Right renal pelvis (tissue), 4 donors: ENCODE measurements around the gene YPEL1. TPM values are rescaled to one million over a fixed set of nuclear protein-coding genes. Genes with fewer than 3 reads are reported as not detected.
"Not testable (repeated sequence)": the region's sequence is repeated elsewhere in the genome, so short reads cannot be mapped to it uniquely, and the experiment has no call there.

ENCODE experiments used
- DNase-seq, 4 donors: peaks; one replicate each; pipeline ENCODE4 v3.0.0-alpha.2; 2013; ENCODE audit warnings: low read depth in 4 of 4, low spot score in 3 of 4, missing footprints in 1 of 4
- polyA plus RNA-seq, 4 donors: library from polyadenylated mRNA; unstranded; fragments of 120-200 nt; gene quantifications; one replicate each; pipeline ENCODE4 v1.2.1, GENCODE V29; 2013; ENCODE audit not compliant: insufficient read length in 4 of 4

YPEL1 gene
- polyA plus RNA-seq, 4 donors: 13.1 to 15.4 (median 14.6) TPM

DNA sequence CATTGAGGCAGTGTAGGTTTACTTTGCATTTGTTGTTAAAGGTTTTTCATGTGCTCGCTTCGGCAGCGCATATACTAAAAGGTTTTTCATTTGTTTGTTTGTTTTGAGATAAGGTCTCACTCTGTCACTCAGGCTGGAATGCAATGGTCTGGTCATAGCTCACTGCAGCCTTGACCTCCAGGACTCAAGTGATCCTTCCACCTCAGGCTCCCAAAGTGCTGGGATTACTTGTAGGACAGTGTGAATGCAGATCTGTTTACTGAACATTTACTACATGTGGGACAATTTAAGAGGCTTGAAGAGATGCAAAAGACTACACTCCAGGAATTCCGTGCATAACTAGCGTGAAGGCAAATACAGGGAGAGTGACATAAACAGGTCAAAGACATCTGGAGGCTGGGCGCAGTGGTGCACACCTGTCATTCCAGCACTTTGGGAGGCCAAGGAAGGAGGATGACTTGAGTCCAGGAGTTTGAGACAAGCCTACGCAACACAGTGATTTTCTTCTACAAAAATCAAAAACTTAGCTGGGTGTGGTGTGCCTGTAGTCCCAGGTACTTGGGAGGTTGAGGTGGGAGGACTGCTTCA lies 34.1 kb downstream of the YPEL1 start:
- no peak for DNase-seq

- DNase-seq: no peak
Measured at GRCh38 chr22:21700822-21701221, 34.8 kb downstream of the YPEL1 start.

DNA sequence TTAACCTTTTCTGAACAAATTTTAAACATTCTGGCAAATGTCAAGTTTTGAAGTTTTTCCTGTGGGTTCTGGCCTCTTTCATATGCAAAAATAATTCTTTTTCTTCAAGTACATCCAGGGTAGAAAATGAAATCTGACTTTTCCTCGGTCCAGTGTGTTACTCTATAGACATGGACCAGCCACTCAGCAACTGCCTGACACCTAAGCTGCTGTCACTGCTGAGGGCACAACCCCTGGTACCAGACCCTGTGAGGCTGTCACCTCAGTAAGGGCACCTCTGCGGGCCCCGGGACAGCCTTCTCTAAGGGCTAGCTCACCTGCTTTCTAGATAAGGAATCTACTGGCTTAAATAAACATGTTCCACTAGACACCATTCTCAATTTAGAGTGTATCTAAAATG lies 36.0 kb downstream of the YPEL1 start:
- DNase-seq: no peak

DNA sequence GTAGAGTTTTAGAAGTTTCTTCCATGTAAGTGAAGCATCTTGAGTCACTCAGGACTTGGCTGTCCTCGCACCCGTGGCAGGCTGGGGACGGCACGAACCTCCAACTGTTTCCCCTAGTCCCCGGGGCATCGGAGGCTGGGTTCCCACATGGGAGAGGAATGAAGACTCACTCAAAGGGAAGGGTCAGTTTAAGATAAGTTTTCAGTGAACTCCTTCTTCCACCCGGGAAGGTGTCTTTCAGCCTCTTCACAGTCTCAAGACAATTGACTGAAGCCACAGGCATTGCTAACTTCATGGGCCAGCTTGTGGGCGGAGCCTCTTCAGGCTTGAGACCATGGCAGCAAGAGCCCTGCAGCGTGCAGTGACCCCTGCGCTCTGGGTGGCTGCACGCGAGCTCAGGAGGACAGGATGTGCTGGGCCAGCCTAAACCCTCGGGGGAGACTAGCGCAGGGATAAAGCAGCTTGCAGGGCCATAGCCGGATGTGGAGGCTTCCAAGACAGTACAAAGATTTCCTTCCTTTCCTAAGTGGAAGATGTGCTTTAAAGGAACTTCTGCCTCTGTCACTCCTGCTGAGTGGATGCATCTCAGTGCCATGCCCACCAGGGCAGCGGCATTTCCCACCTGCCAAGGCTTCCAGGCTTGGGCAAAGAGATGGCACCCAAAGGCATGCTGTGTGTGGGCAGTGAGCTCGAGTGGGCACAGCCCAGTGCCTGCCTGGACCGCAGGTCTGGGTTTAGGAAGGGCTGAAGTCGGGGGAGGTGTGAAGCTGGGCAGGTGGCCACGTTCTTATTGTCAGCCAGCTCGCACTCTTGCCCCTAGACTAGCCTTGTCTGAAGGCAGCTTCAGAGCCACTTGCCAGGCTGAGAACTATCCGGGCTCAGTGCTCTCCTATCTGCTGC lies 36.9 kb downstream of the YPEL1 start:
- peak in 2 of 4 donors; percentile 20 to 22 for DNase-seq

- no peak for DNase-seq
Measured at GRCh38 chr22:21697880-21698279, 37.7 kb downstream of the YPEL1 start.

DNA sequence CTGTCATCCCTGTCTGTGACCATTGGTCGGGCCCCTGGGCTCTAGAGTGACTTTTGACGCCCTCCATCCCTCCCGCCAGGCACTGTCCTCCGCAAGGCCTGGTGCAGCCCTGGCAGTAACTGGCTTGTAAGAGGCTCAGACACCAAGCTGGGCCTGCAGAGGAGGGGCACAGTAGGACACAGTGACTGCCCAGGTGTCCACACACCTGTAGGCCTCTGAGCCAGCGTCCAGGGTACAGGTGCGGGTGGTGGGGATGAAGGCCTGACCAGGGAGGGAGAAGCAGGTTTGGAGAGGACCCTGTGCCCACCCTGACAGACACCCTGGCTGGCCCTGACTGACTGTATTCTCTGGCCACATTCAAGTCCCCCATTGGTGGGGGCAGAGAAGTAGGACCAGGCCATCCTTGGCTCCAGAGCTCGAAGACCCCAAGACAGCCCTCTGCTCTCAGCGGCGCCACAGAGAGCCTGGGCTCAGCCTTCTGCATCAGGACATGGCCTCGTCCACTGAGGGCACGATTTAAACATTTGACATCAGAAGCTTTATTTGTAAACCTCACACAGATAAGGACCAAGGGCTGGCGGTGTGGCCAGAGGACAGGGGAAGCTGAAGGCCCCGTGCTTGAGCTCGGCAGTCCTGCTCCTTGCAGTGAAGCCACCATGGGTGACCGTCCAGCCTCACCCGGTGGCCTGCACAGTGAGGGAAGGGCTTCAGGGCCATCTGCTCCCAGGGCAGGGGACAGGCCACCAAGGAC lies 38.4 kb downstream of the YPEL1 start:
- DNase-seq: no peak

DNA sequence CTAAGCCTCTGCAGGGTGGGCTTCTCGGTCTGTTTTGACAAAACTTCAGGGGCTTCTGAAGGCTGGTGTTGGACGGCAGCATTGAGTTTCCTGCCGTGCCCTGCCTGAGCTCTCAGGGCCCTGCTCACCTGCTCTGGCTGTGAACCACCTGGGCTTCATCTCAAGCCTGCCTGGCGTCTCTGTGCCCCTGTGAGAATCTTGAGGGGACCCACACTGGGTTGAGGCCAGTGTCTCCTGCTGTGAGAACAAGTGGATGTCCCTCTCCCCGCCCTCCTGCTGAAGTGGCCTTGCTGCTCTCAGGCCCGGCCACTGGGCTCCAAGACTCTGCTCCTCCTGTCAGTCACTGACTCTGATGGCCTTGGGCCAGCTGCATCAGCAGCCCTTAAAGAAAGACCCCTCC lies 39.5 kb downstream of the YPEL1 start:
- DNase-seq: no peak

DNA sequence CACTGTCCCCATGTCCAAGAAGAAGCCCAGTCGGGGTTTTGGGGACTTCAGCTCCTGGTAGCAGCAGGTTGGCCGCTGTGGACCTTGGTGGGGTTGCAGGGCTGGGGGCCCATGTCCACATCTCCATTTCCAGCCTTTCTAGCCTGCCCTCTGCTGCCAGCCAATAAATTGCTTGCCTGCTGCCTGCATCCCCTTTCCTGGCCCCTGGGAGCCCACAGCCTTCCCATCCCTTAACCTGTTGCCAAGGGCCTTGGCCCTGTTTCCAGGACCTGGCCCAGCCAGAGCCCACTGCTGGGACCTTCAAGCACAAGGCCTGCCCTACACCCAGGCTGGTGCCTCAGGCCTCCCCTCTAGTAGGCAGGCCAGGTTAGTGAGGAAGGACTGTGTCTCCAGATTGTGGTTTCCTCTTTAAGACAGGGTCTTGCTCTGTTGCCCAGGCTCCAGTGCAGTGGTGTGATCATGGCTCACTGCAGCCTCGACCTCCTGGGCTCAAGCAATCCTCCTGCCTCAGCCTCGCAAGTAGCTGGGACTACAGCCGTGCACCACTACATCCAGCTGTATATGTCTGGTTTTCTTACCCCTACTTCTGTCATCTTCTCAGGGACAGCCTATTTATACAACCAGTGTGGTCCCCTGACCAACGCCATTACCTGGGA lies 40.0 kb downstream of the YPEL1 start:
- no peak for DNase-seq

DNA sequence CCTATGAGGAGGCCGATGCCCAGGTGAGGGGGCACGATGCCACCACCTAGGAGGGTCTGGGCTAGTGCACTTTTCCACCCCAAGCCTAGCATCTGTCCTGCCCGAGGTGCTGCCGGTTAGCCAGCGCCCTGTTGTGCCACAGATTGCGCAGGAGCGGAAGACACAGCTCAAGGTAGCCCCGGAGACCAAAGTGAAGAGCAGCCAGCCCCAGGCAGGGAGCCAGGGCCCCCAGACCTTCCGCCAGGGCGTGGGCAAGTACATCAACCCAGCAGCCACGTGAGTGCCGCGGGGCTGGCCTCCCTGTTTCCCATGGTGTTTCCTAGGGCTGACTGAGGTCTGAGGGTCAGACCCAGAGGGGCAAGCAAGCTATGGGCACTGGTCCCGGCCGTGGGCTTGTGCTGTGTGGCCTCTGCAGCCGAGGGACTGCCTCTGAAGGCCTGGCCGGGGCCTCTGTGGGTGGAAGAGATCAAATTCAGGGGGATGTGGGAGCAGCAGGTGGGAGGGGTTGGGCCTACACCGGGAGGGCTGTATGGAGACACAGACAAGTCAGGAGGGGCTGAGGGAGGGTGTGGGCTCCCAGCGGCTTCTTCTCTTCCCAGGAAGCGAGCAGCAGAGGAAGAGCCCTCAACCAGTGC lies 40.7 kb downstream of the YPEL1 start:
- DNase-seq: no peak

- DNase-seq: no peak
Measured at GRCh38 chr22:21694394-21694793, 41.2 kb downstream of the YPEL1 start.

DNA sequence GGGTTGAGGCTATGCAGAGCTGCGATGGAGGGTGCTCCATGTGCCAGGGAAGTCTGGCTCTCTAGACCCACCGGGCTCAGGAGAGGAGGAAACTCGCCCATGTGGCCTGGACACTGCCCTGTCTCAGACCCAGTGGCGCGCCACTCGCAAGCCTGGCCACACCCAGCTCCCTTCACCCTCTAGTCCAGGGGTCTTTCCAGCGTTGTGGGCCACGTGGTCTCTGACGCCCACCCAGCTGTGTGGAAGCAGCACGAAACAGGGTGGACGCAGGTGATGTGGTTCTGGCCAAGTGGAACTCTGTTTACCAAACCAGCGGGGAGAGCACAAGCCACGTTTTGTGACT lies 41.6 kb downstream of the YPEL1 start:
- DNase-seq: no peak

DNA sequence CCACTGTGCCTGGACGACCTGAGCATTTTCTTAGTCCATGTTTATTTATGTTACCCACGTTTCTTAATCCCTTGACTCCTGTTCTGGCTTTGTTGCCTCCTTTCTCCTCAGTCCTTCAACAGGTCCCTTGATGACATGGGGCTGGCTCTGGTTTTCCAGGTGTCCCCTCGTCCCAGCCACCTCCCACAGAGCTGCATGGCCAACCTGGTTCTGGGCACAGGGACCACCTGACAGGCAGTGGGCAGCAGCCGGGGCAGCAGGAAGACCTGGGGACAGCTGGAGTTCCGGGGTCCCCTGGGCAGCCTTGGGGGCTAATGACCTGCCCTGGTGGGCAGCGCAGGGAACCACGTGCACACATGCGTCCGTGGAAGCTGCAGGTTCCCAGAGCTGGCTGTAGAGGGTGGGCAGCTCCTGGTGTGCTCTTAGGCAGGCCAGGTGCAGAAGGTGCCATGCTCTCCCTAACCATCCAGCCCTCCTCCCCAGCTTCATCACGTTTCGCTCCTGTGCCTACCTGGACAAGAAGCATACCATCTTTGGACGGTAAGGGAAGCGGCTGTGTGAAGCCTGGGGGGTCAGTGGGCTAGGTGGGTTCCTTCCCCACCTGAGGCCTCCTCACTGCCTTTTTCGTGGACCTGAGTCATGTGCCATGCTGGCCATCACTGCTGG lies 42.1 kb downstream of the YPEL1 start:
- no peak for DNase-seq

GRCh38 chr22:21692856-21693255 lies 42.7 kb downstream of the YPEL1 start:
- not testable (repeated sequence) for DNase-seq

- no peak for DNase-seq
Measured at GRCh38 chr22:21691816-21692215, 43.8 kb downstream of the YPEL1 start.

GRCh38 chr22:21690401-21690801 lies 45.2 kb downstream of the YPEL1 start:
- DNase-seq: no peak

DNA sequence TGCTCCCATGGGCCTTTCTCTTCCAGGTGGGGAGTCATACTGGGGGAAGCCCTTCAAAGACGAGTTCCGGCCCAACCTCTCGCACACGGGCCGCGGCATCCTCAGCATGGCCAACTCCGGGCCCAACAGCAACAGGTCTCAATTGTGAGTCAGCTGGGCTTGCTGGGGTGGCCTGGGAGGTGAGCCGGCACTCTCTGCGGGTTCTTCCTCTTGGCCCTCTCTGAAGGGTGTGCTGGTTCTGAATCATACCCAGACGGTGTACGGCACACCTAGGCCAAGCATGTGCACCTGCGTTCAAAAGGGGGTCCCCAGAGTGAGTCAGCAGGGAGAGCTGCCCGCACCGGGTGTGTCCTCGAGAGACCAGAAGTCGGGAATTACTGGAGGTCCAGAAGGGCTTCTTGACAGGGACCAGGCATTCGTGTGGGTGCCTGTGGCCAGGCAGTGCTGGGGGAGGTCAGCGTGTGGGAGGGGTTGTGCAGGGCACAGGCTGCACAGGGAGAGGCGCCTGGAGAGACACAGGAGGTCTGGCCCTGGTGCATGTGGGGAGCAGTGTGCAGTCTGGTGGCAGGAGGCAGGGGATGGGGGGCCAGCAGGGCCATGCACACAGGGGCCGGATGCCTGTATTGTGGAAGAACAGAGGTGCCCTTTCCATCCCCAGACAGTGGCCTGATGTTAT lies 46.8 kb downstream of the YPEL1 start:
- no peak for DNase-seq

DNA sequence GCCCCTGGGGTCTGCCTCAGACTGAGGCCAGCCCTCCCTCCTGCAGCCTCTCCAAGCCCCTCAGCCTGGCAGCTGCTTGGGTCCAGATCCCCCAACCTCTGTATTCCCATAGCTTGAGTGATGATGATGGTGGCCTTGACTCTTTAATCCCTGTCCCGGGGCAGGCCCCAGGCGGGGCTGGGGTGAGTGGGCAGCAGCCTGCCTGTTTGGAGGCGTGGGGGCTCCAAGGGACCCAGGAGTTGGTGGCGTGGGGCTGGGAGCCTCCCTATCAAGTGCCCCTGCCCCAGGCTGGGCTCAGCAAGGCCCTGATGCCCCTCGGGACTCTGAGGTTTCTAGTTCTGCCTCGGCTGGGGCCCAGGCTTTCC lies 47.3 kb downstream of the YPEL1 start:
- DNase-seq: no peak

DNA sequence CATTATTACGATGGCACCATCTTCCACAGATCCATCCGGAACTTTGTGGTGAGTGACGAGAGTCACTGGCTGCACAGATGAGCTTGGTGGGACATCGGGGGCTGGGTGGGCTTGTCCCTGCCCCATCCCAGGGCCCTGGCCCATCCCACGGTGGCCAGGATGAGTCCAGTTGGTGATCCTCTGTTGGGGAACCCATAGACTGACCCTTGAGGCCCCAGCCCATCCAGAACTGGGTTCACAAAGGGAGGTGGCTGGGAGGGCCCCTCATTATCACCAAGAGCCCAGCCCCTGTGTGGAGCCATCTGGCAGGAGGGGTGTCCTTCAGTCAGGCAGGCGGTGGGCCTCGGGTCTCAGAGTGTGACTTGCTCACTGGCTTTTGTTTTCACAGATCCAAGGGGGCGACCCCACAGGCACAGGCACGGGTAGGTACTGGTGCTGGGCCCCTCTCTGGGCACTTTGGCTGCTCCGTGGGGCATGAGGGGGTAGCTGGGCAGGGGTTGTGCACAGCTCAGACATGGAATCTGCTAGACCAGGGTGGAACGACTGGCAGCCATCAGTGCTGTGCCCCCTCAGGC lies 47.8 kb downstream of the YPEL1 start:
- no peak for DNase-seq
